Activated naive CD4-positive, alpha-beta T cell treated with anti-CD3 and anti-CD28 coated beads, Interleukin-2, amount 10 ng/mL, durations not matched to agents 7 days and 5 days (primary cell): Measurements from ENCODE around the gene GUCY1A2.
"Not testable (repeated sequence)": the region's sequence is repeated elsewhere in the genome, so short reads cannot be mapped to it uniquely, and the experiment has no call there.

ENCODE experiments used
- CTCF ChIA-PET: fragments of 350-600 bp; sonication (Branson Sonifier 250); formaldehyde crosslinking; loops from one replicate; lab custom pipeline; 2021; ENCODE audit warnings: antibody characterized with exemption; lab: Charles Lee
- DNase-seq: peaks from one replicate; pipeline ENCODE4 v3.0.0-alpha.2; 2020
- H3K27ac Mint-ChIP-seq: one replicate; pipeline ENCODE4 v1.8.0; 2021; ENCODE audit warnings: mild to moderate bottlenecking, moderate library complexity, mixed read lengths
- H3K27me3 Mint-ChIP-seq: one replicate; pipeline ENCODE4 v1.8.0; 2021; ENCODE audit warnings: mild to moderate bottlenecking, mixed read lengths
- H3K36me3 Mint-ChIP-seq: one replicate; pipeline ENCODE4 v1.8.0; 2021; ENCODE audit warnings: mixed read lengths
- H3K4me1 Mint-ChIP-seq: one replicate; pipeline ENCODE4 v1.8.0; 2021; ENCODE audit warnings: mixed read lengths
- H3K4me3 Mint-ChIP-seq: one replicate; pipeline ENCODE4 v1.8.0; 2021; ENCODE audit warnings: mild to moderate bottlenecking, moderate library complexity, mixed read lengths
- H3K9me3 Mint-ChIP-seq: one replicate; pipeline ENCODE4 v1.8.0; 2021; ENCODE audit warnings: mixed read lengths

Gene GUCY1A2

GRCh38 chr11:106818443-106818842 is 199.8 kb downstream of the GUCY1A2 start:
- Mint-ChIP-seq H3K27ac (no peak overlapping the region), H3K27me3 (no peaks in the 10 kb centered on the region), H3K36me3 (no peaks in the 10 kb centered on the region), H3K4me1 (no peaks in the 10 kb centered on the region), H3K9me3 (peaks cover 3% of the 10 kb centered on the region), H3K4me3 (no peak overlapping the region)
- CTCF ChIA-PET: no interaction called here
- DNase-seq: no peak

- H3K9me3 Mint-ChIP-seq: peaks cover 5% of the 10 kb centered on the region
Measured at GRCh38 chr11:106815209-106815608, 203.1 kb downstream of the GUCY1A2 start.

GRCh38 chr11:106813806-106814205 is 204.5 kb downstream of the GUCY1A2 start:
- H3K27me3 Mint-ChIP-seq: no peaks in the 10 kb centered on the region
- CTCF ChIA-PET: no interaction called here
- no peak for DNase-seq
- no peak overlapping the region for H3K27ac Mint-ChIP-seq
- no peak overlapping the region for H3K4me3 Mint-ChIP-seq
- H3K4me1 Mint-ChIP-seq: no peaks in the 10 kb centered on the region
- H3K9me3 Mint-ChIP-seq: peaks cover 5% of the 10 kb centered on the region
- H3K36me3 Mint-ChIP-seq: no peaks in the 10 kb centered on the region

More at GRCh38 chr11:106815209-106815608, 203.1 kb downstream of the GUCY1A2 start:
- Mint-ChIP-seq H3K36me3 (no peaks in the 10 kb centered on the region), H3K27me3 (no peaks in the 10 kb centered on the region), H3K27ac (no peak overlapping the region), H3K4me3 (no peak overlapping the region), H3K4me1 (no peaks in the 10 kb centered on the region)
- DNase-seq: no peak
- CTCF ChIA-PET: no interaction called here

- H3K4me3 Mint-ChIP-seq: no peak overlapping the region
- H3K36me3 Mint-ChIP-seq: no peaks in the 10 kb centered on the region
- H3K27me3 Mint-ChIP-seq: no peaks in the 10 kb centered on the region
- H3K27ac Mint-ChIP-seq: no peak overlapping the region
- DNase-seq: no peak
- H3K4me1 Mint-ChIP-seq: no peaks in the 10 kb centered on the region
- H3K9me3 Mint-ChIP-seq: peaks cover 7% of the 10 kb centered on the region
- CTCF ChIA-PET: no interaction called here
Measured at GRCh38 chr11:106794058-106794457, 224.2 kb downstream of the GUCY1A2 start.

GRCh38 chr11:106789406-106789805 is 228.9 kb downstream of the GUCY1A2 start:
- Mint-ChIP-seq H3K27me3 (no peaks in the 10 kb centered on the region), H3K4me3 (no peak overlapping the region)

GRCh38 chr11:106787454-106787853 is 230.8 kb downstream of the GUCY1A2 start:
- H3K27ac Mint-ChIP-seq: no peak overlapping the region
- H3K4me1 Mint-ChIP-seq: no peaks in the 10 kb centered on the region
- CTCF ChIA-PET: interaction anchor here (0.8 kb wide), 1 partner anchor 616 kb away, joined by 4 read pairs; no protein-coding TSS in a partner anchor
- H3K4me3 Mint-ChIP-seq: no peak overlapping the region
- H3K9me3 Mint-ChIP-seq: peaks cover 16% of the 10 kb centered on the region
- no peaks in the 10 kb centered on the region for H3K36me3 Mint-ChIP-seq
- no peaks in the 10 kb centered on the region for H3K27me3 Mint-ChIP-seq
- DNase-seq: no peak

More at GRCh38 chr11:106789406-106789805, 228.9 kb downstream of the GUCY1A2 start:
- CTCF ChIA-PET: no interaction called here
- Mint-ChIP-seq H3K36me3 (no peaks in the 10 kb centered on the region), H3K27ac (no peak overlapping the region), H3K9me3 (peaks cover 15% of the 10 kb centered on the region), H3K4me1 (no peaks in the 10 kb centered on the region)
- DNase-seq: no peak

- H3K4me3 Mint-ChIP-seq: no peak overlapping the region
- peaks cover 15% of the 10 kb centered on the region for H3K9me3 Mint-ChIP-seq
- H3K27ac Mint-ChIP-seq: no peak overlapping the region
- CTCF ChIA-PET: no interaction called here
- no peak for DNase-seq
- H3K27me3 Mint-ChIP-seq: no peaks in the 10 kb centered on the region
- H3K36me3 Mint-ChIP-seq: no peaks in the 10 kb centered on the region
- no peaks in the 10 kb centered on the region for H3K4me1 Mint-ChIP-seq
Measured at GRCh38 chr11:106785913-106786650, 232.2 kb downstream of the GUCY1A2 start.

- DNase-seq, H3K4me3 Mint-ChIP-seq, H3K27me3 Mint-ChIP-seq, CTCF ChIA-PET, H3K36me3 Mint-ChIP-seq, H3K27ac Mint-ChIP-seq, H3K4me1 Mint-ChIP-seq: not testable (repeated sequence)
- H3K9me3 Mint-ChIP-seq: peaks cover 12% of the 10 kb centered on the region
Measured at GRCh38 chr11:106777302-106777701, 241.0 kb downstream of the GUCY1A2 start.

- no peaks in the 10 kb centered on the region for H3K27me3 Mint-ChIP-seq
- no peak overlapping the region for H3K27ac Mint-ChIP-seq
- no peaks in the 10 kb centered on the region for H3K9me3 Mint-ChIP-seq
- DNase-seq: no peak
- H3K4me1 Mint-ChIP-seq: no peaks in the 10 kb centered on the region
- CTCF ChIA-PET: no interaction called here
- no peaks in the 10 kb centered on the region for H3K36me3 Mint-ChIP-seq
- H3K4me3 Mint-ChIP-seq: no peak overlapping the region
Measured at GRCh38 chr11:106770489-106771085, 247.7 kb downstream of the GUCY1A2 start.

GRCh38 chr11:106765469-106766258 is 252.6 kb downstream of the GUCY1A2 start:
- Mint-ChIP-seq H3K4me1 (no peaks in the 10 kb centered on the region), H3K9me3 (peaks cover under 1% of the 10 kb centered on the region), H3K4me3 (no peak overlapping the region), H3K36me3 (no peaks in the 10 kb centered on the region), H3K27ac (no peak overlapping the region), H3K27me3 (no peaks in the 10 kb centered on the region)
- no peak for DNase-seq
- CTCF ChIA-PET: interaction anchor here (0.5 kb wide), 1 partner anchor 27 kb away, joined by 3 read pairs; no protein-coding TSS in a partner anchor

GRCh38 chr11:106763501-106763900 is 254.8 kb downstream of the GUCY1A2 start:
- CTCF ChIA-PET: no interaction called here

GRCh38 chr11:106761745-106762144 is 256.5 kb downstream of the GUCY1A2 start:
- Mint-ChIP-seq H3K4me3 (no peak overlapping the region), H3K4me1 (no peaks in the 10 kb centered on the region), H3K27ac (no peak overlapping the region), H3K9me3 (peaks cover 15% of the 10 kb centered on the region), H3K27me3 (no peaks in the 10 kb centered on the region), H3K36me3 (no peaks in the 10 kb centered on the region)
- CTCF ChIA-PET: interaction anchor here (0.6 kb wide), 1 partner anchor 144 kb away, joined by 3 read pairs; no protein-coding TSS in a partner anchor
- DNase-seq: no peak

More at GRCh38 chr11:106763501-106763900, 254.8 kb downstream of the GUCY1A2 start:
- H3K4me3 Mint-ChIP-seq: no peak overlapping the region
- no peaks in the 10 kb centered on the region for H3K27me3 Mint-ChIP-seq
- no peak overlapping the region for H3K27ac Mint-ChIP-seq
- H3K36me3 Mint-ChIP-seq: no peaks in the 10 kb centered on the region
- no peak for DNase-seq
- no peaks in the 10 kb centered on the region for H3K4me1 Mint-ChIP-seq
- peaks cover 8% of the 10 kb centered on the region for H3K9me3 Mint-ChIP-seq

GRCh38 chr11:106761240-106761639 is 257.0 kb downstream of the GUCY1A2 start:
- CTCF ChIA-PET: interaction anchor here (0.6 kb wide), 1 partner anchor 143 kb away, joined by 3 read pairs; no protein-coding TSS in a partner anchor
- H3K9me3 Mint-ChIP-seq: peaks cover 16% of the 10 kb centered on the region
- H3K27me3 Mint-ChIP-seq: no peaks in the 10 kb centered on the region
- no peaks in the 10 kb centered on the region for H3K4me1 Mint-ChIP-seq
- DNase-seq: no peak
- H3K4me3 Mint-ChIP-seq: no peak overlapping the region
- H3K27ac Mint-ChIP-seq: no peak overlapping the region
- no peaks in the 10 kb centered on the region for H3K36me3 Mint-ChIP-seq

- Mint-ChIP-seq H3K36me3 (no peaks in the 10 kb centered on the region), H3K9me3 (peaks cover 2% of the 10 kb centered on the region), H3K4me1 (no peaks in the 10 kb centered on the region), H3K4me3 (no peak overlapping the region), H3K27ac (no peak overlapping the region), H3K27me3 (no peaks in the 10 kb centered on the region)
- CTCF ChIA-PET: no interaction called here
- DNase-seq: no peak
Measured at GRCh38 chr11:106748059-106748458, 270.2 kb downstream of the GUCY1A2 start.
